SK-MEL-5 (cell line): Measurements from ENCODE around the gene MYBBP1A. TPM values are rescaled to one million over a fixed set of nuclear protein-coding genes. Genes with fewer than 3 reads are reported as not detected.

Experiments
- DNase-seq: peaks from one replicate; pipeline ENCODE4 v3.0.0-alpha.2; 2016; ENCODE audit warnings: low read depth, low spot score
- in situ Hi-C: cut with HindIII; loops from 2 replicates; pipeline ENCODE4 v1.10.0; 2016; ENCODE audit warnings: low sequenced_read_pairs, high pct_unique_total_duplicates, low pct_unique_long_range_greater_than_20kb
- total RNA-seq: library from RNA; depleted of rRNA; stranded (reverse); fragments of >200 nt; shearing (Covaris generic); gene quantifications from 2 replicates; pipeline ENCODE4 v1.2.3, GENCODE V29; 2014

MYBBP1A gene
- total RNA-seq, 1 experiment from 2014 or later: 65.1 TPM

GRCh38 chr17:4545217-4545951 is 9.8 kb downstream of the MYBBP1A start:
- in situ Hi-C loops: no loop called here
- no peak for DNase-seq

GRCh38 chr17:4544951-4545216 is 10.3 kb downstream of the MYBBP1A start:
- DNase-seq: no peak
- in situ Hi-C loops: no loop called here

GRCh38 chr17:4544135-4544950 is 10.8 kb downstream of the MYBBP1A start:
- in situ Hi-C loops: no loop called here

GRCh38 chr17:4543557-4544026 is 11.6 kb downstream of the MYBBP1A start:
- in situ Hi-C loops: no loop called here
- no peak for DNase-seq

More at GRCh38 chr17:4544135-4544950, 10.8 kb downstream of the MYBBP1A start:
- DNase-seq: no peak

GRCh38 chr17:4542726-4543191 is 12.4 kb downstream of the MYBBP1A start:
- DNase-seq: no peak
- in situ Hi-C loops: no loop called here

- no peak for DNase-seq
- in situ Hi-C loops: no loop called here
Measured at GRCh38 chr17:4542003-4542725, 13.0 kb downstream of the MYBBP1A start.

- no peak for DNase-seq
- in situ Hi-C loops: no loop called here
Measured at GRCh38 chr17:4541328-4542002, 13.7 kb downstream of the MYBBP1A start.

- DNase-seq: no peak
- in situ Hi-C loops: no loop called here
Measured at GRCh38 chr17:4540687-4541327, 14.4 kb downstream of the MYBBP1A start.

- peak; percentile 49 for DNase-seq
- in situ Hi-C loops: no loop called here
Measured at GRCh38 chr17:4540224-4540651, 14.9 kb downstream of the MYBBP1A start.

- DNase-seq: no peak
- in situ Hi-C loops: no loop called here
Measured at GRCh38 chr17:4539576-4540223, 15.5 kb downstream of the MYBBP1A start.

- in situ Hi-C loops: no loop called here
- DNase-seq: no peak
Measured at GRCh38 chr17:4539025-4539424, 16.2 kb downstream of the MYBBP1A start.

- DNase-seq: no peak
- in situ Hi-C loops: no loop called here
Measured at GRCh38 chr17:4538236-4539002, 16.8 kb downstream of the MYBBP1A start.

- no peak for DNase-seq
- in situ Hi-C loops: no loop called here
Measured at GRCh38 chr17:4537451-4538235, 17.5 kb downstream of the MYBBP1A start.

- DNase-seq: no peak
- in situ Hi-C loops: no loop called here
Measured at GRCh38 chr17:4536742-4537411, 18.3 kb downstream of the MYBBP1A start.

GRCh38 chr17:4536259-4536741 is 18.9 kb downstream of the MYBBP1A start:
- DNase-seq: no peak
- in situ Hi-C loops: no loop called here
